Erythroblast (primary cell): ENCODE results near the gene FAXDC2.

Experiments
- GATA1 ChIP-seq: IDR thresholded peaks from 2 replicates; pipeline ENCODE4 v1.6.1; 2011; ENCODE audit warnings: low read depth, mild to moderate bottlenecking, control low read depth, low read length, moderate library complexity
- POLR2A ChIP-seq: IDR thresholded peaks from 2 replicates; pipeline ENCODE4 v1.6.1; 2011; ENCODE audit warnings: mild to moderate bottlenecking, low read length

DNA sequence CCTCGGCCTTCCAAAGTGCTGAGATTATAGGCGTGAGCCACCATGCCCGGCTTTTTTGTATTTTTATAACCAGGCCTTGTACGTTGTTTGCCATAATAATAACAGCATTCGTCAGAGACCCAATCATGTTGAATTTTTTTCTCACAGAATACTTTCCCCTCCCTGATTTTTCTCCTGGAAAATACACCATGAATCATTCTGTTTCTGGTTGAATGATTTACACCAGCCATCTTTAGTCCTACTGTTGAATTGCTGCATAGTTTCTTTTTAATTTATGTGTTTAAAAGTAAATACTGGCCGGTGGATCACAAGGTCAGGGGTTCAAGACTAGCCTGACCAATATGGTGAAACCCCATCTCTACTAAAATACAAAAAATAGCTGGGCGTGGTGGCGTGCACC is 11.5 kb upstream of the FAXDC2 start:
- no peak for TF ChIP-seq POLR2A
- TF ChIP-seq GATA1, result no peak
